Activated T-cell treated with anti-CD3 and anti-CD28 coated beads for 24 hours (primary cell): ENCODE results near the gene ATXN7L1.

Experiments
- DNase-seq: peaks from one replicate; pipeline ENCODE4 v3.0.0-alpha.2; 2020; ENCODE audit warnings: low read depth

Gene ATXN7L1

GRCh38 chr7:105778956-105779355, 97.4 kb downstream of the ATXN7L1 start:
- DNase-seq = no peak

- no peak for DNase-seq
These were observed 99.2 kb downstream of the ATXN7L1 start for GRCh38 chr7:105776986-105777910.

GRCh38 chr7:105776068-105776790, 100.2 kb downstream of the ATXN7L1 start:
- no peak for DNase-seq

- DNase-seq = no peak
These were observed 100.8 kb downstream of the ATXN7L1 start for GRCh38 chr7:105775580-105775979.

- DNase-seq = no peak
These were observed 103.4 kb downstream of the ATXN7L1 start for GRCh38 chr7:105773030-105773460.

GRCh38 chr7:105769901-105770628, 106.3 kb downstream of the ATXN7L1 start:
- no peak for DNase-seq

- DNase-seq = no peak
These were observed 107.4 kb downstream of the ATXN7L1 start for GRCh38 chr7:105768898-105769507.

- no peak for DNase-seq
These were observed 108.3 kb downstream of the ATXN7L1 start for GRCh38 chr7:105768117-105768516.

GRCh38 chr7:105766421-105767073, 109.9 kb downstream of the ATXN7L1 start:
- DNase-seq = no peak

GRCh38 chr7:105765846-105766245, 110.6 kb downstream of the ATXN7L1 start:
- DNase-seq = no peak

GRCh38 chr7:105764506-105764905, 111.9 kb downstream of the ATXN7L1 start:
- DNase-seq = no peak

GRCh38 chr7:105760551-105761447, 115.6 kb downstream of the ATXN7L1 start:
- DNase-seq = no peak

- no peak for DNase-seq
These were observed 116.5 kb downstream of the ATXN7L1 start for GRCh38 chr7:105759670-105760550.

GRCh38 chr7:105756367-105756766, 120.0 kb downstream of the ATXN7L1 start:
- DNase-seq = no peak

GRCh38 chr7:105752671-105753275, 123.6 kb downstream of the ATXN7L1 start:
- DNase-seq = no peak

GRCh38 chr7:105751054-105751453, 125.3 kb downstream of the ATXN7L1 start:
- no peak for DNase-seq

- no peak for DNase-seq
These were observed 127.7 kb downstream of the ATXN7L1 start for GRCh38 chr7:105748701-105749100.

- DNase-seq = no peak
These were observed 130.6 kb downstream of the ATXN7L1 start for GRCh38 chr7:105745681-105746330.
